ENCODE data around the gene PSPH.

- TF ChIP-seq CTCF (IDR thresholded peaks at IDR 0.05) (no peak), POLR2AphosphoS5 (IDR thresholded peaks at IDR 0.05; ENCODE audit: low read depth, low read length) (no peak; the same call in none of the 2 replicates), TCF7L2 (IDR thresholded peaks at IDR 0.05; ENCODE audit: low read depth, low read length) (no peak)
Observed at GRCh38 chr7:56033671-56034432, 17.4 kb downstream of the PSPH start.
